Liver (tissue), 9 donors: ENCODE measurements around the gene REPS1. TPM values are rescaled to one million over a fixed set of nuclear protein-coding genes. Genes with fewer than 3 reads are reported as not detected.

ENCODE experiments used
- DNase-seq: peaks from one replicate; pipeline ENCODE4 v3.0.0-alpha.2; 2017; ENCODE audit warnings: low spot score
- H3K27ac ChIP-seq, 2 donors: one replicate each; pipeline ENCODE4 v1.7.0; 2013; ENCODE audit warnings: inconsistent platforms in 2 of 2, low read length in 2 of 2, control low read depth in 1 of 2, low read depth in 1 of 2, mild to moderate bottlenecking in 1 of 2
- H3K27me3 ChIP-seq, 4 donors: one replicate each; pipeline versions ENCODE4 v1.6.1 to v1.7.0; 2013; ENCODE audit warnings: low read length in 3 of 4, inconsistent platforms in 1 of 4, mild to moderate bottlenecking in 1 of 4, moderate library complexity in 1 of 4; ENCODE audit not compliant: control insufficient read depth in 4 of 4, insufficient read depth in 4 of 4
- H3K36me3 ChIP-seq, 4 donors: one replicate each; pipeline versions ENCODE4 v1.6.1 to v1.7.0; 2013; ENCODE audit warnings: low read length in 3 of 4, mild to moderate bottlenecking in 3 of 4, low read depth in 1 of 4, moderate library complexity in 1 of 4; ENCODE audit not compliant: control insufficient read depth in 4 of 4, insufficient read depth in 3 of 4
- H3K4me1 ChIP-seq, 4 donors: one replicate each; pipeline versions ENCODE4 v1.6.1 to v1.7.0; 2013; ENCODE audit warnings: low read length in 3 of 4, mild to moderate bottlenecking in 3 of 4, moderate library complexity in 1 of 4; ENCODE audit not compliant: control insufficient read depth in 4 of 4, insufficient read depth in 4 of 4
- H3K4me3 ChIP-seq, 3 donors: one replicate each; pipeline versions ENCODE4 v1.6.1 to v1.7.0; 2013; ENCODE audit warnings: low read length in 3 of 3, control low read depth in 1 of 3, low read depth in 1 of 3, mild to moderate bottlenecking in 1 of 3
- H3K9ac ChIP-seq, 2 donors: one replicate each; pipeline ENCODE4 v1.7.0; 2013; ENCODE audit warnings: low read length in 2 of 2, mild to moderate bottlenecking in 2 of 2, moderate library complexity in 2 of 2, control low read depth in 1 of 2, low read depth in 1 of 2
- H3K9me3 ChIP-seq, 4 donors: one replicate each; pipeline versions ENCODE4 v1.6.1 to v1.7.0; 2013; ENCODE audit warnings: low read length in 3 of 4; ENCODE audit not compliant: control insufficient read depth in 4 of 4
- EGR1 ChIP-seq, 2 donors: IDR thresholded peaks; 2 replicates each; pipeline ENCODE4 v1.6.1; 2016 to 2018; ENCODE audit warnings: antibody characterized with exemption in 2 of 2, low read depth in 2 of 2
- FOXA1 ChIP-seq: IDR thresholded peaks from 2 replicates; pipeline ENCODE4 v1.6.1; 2016; ENCODE audit warnings: antibody characterized with exemption
- FOXA2 ChIP-seq: IDR thresholded peaks from 2 replicates; pipeline ENCODE4 v1.6.1; 2016; ENCODE audit warnings: antibody characterized with exemption
- GABPA ChIP-seq, 2 donors: IDR thresholded peaks in 1 of 2; conservative IDR thresholded peaks in 1 of 2; 2 replicates each; pipeline ENCODE4 v1.6.1; 2016; ENCODE audit warnings: antibody characterized with exemption in 2 of 2, mild to moderate bottlenecking in 1 of 2, moderate library complexity in 1 of 2
- HNF4G ChIP-seq: IDR thresholded peaks from 2 replicates; pipeline ENCODE4 v1.6.1; 2016; ENCODE audit warnings: antibody characterized with exemption
- RAD21 ChIP-seq, 2 donors: IDR thresholded peaks; 2 replicates each; pipeline ENCODE4 v1.6.1; 2016; ENCODE audit warnings: antibody characterized with exemption in 2 of 2, mild to moderate bottlenecking in 2 of 2
- RXRA ChIP-seq, 2 donors: IDR thresholded peaks; 2 replicates each; pipeline ENCODE4 v1.6.1; 2017 to 2018; ENCODE audit warnings: antibody characterized with exemption in 2 of 2, mild to moderate bottlenecking in 1 of 2
- SP1 ChIP-seq: IDR thresholded peaks from 2 replicates; pipeline ENCODE4 v1.6.1; 2018; ENCODE audit warnings: antibody characterized with exemption, mild to moderate bottlenecking
- TAF1 ChIP-seq: conservative IDR thresholded peaks from 2 replicates; pipeline ENCODE4 v1.6.1; 2016; ENCODE audit warnings: antibody characterized with exemption, mild to moderate bottlenecking
- YY1 ChIP-seq: IDR thresholded peaks from 2 replicates; pipeline ENCODE4 v1.6.1; 2016; ENCODE audit warnings: antibody characterized with exemption, mild to moderate bottlenecking
- ZBTB33 ChIP-seq: IDR thresholded peaks from 2 replicates; pipeline ENCODE4 v1.6.1; 2016; ENCODE audit warnings: antibody characterized with exemption
- WGBS: extraction: QIAGEN DNeasy Blood & Tissue Kit; methylation state at CpG from one replicate; pipeline ENCODE4 v1.1.7; 2013; 5-methylcytosine and 5-hydroxymethylcytosine counted together
- polyA plus RNA-seq, 2 donors: library from polyadenylated mRNA; stranded (reverse) in 1 of 2; unstranded in 1 of 2; fragments of 200-250 nt in 1 of 2; fragments of >200 nt in 1 of 2; fragmentation: Nextera tagmentation in 1 of 2; extraction: Ambion mirVana in 1 of 2; gene quantifications; one replicate each; pipeline versions ENCODE4 v1.2.1 to v1.2.3, GENCODE V29; 2013 to 2015
- total RNA-seq, 2 donors: library from RNA; depleted of rRNA; stranded (reverse); fragments of >200 nt; gene quantifications; one replicate each; pipeline ENCODE4 v1.2.3, GENCODE V29; 2014
- TF ChIP-seq, protein P1 (sequence below): IDR thresholded peaks from 2 replicates; pipeline ENCODE4 v1.6.1; 2016; ENCODE audit warnings: antibody characterized with exemption
- TF ChIP-seq, protein P2 (sequence below): IDR thresholded peaks from 2 replicates; pipeline ENCODE4 v1.6.1; 2016; ENCODE audit warnings: antibody characterized with exemption
- TF ChIP-seq, protein P3 (sequence below): IDR thresholded peaks from 2 replicates; pipeline ENCODE4 v1.6.1; 2016; ENCODE audit warnings: antibody characterized with exemption, mild to moderate bottlenecking
- TF ChIP-seq, protein P4 (sequence below): fragments of 150-350 bp; IDR thresholded peaks from 2 replicates; pipeline ENCODE4 v1.5.1; 2017; ENCODE audit warnings: improper control_type of control experiment, low read depth, low read length; ENCODE audit not compliant: missing input control
- donor health status: healthy.
- donor health status: healthy.
- donor health status: healthy.
- donor health status: healthy.
- donor health status: healthy.

Gene REPS1
- total and polyA plus RNA-seq, 4 donors, result 12.3 to 46.4 (median 21.1) TPM

- no peak for DNase-seq
- H3K4me3 ChIP-seq, result no peak overlapping the region
- peaks cover 0 to 6% (median under 1%) of the 10 kb centered on the region in 4 donors for H3K4me1 ChIP-seq
- TF ChIP-seq, protein P1, sequence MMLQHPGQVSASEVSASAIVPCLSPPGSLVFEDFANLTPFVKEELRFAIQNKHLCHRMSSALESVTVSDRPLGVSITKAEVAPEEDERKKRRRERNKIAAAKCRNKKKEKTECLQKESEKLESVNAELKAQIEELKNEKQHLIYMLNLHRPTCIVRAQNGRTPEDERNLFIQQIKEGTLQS, result no peak
- TF ChIP-seq, protein P2, sequence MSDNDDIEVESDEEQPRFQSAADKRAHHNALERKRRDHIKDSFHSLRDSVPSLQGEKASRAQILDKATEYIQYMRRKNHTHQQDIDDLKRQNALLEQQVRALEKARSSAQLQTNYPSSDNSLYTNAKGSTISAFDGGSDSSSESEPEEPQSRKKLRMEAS, result no peak
- TF ChIP-seq, protein P3, sequence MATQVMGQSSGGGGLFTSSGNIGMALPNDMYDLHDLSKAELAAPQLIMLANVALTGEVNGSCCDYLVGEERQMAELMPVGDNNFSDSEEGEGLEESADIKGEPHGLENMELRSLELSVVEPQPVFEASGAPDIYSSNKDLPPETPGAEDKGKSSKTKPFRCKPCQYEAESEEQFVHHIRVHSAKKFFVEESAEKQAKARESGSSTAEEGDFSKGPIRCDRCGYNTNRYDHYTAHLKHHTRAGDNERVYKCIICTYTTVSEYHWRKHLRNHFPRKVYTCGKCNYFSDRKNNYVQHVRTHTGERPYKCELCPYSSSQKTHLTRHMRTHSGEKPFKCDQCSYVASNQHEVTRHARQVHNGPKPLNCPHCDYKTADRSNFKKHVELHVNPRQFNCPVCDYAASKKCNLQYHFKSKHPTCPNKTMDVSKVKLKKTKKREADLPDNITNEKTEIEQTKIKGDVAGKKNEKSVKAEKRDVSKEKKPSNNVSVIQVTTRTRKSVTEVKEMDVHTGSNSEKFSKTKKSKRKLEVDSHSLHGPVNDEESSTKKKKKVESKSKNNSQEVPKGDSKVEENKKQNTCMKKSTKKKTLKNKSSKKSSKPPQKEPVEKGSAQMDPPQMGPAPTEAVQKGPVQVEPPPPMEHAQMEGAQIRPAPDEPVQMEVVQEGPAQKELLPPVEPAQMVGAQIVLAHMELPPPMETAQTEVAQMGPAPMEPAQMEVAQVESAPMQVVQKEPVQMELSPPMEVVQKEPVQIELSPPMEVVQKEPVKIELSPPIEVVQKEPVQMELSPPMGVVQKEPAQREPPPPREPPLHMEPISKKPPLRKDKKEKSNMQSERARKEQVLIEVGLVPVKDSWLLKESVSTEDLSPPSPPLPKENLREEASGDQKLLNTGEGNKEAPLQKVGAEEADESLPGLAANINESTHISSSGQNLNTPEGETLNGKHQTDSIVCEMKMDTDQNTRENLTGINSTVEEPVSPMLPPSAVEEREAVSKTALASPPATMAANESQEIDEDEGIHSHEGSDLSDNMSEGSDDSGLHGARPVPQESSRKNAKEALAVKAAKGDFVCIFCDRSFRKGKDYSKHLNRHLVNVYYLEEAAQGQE, result no peak
- TF ChIP-seq ZBTB33 (no peak), YY1 (no peak), RAD21 (IDR thresholded peaks at IDR 0.05) (no peak), HNF4G (no peak), TAF1 (no peak), FOXA2 (no peak), SP1 (no peak), RXRA (IDR thresholded peaks at IDR 0.05) (no peak), FOXA1 (no peak)
- H3K27ac ChIP-seq, result no peak overlapping the region
- 86% methylated on average over 1 of the region's 1 CpG for WGBS
- H3K9me3 ChIP-seq, result no peaks in the 10 kb centered on the region
- peaks cover 5 to 20% (median 7%) of the 10 kb centered on the region in 4 donors for H3K36me3 ChIP-seq
- no peak overlapping the region for H3K9ac ChIP-seq
- no peaks in the 10 kb centered on the region for H3K27me3 ChIP-seq
Observed at GRCh38 chr6:138944412-138944811, 43.6 kb downstream of the REPS1 start.

- WGBS, result 98% methylated on average over 2 of the region's 2 CpGs
- DNase-seq, result no peak
Observed at GRCh38 chr6:138943089-138943625, 44.9 kb downstream of the REPS1 start.

More at GRCh38 chr6:138943089-138943625, 44.9 kb downstream of the REPS1 start:
- Histone ChIP-seq H3K27me3 (no peaks in the 10 kb centered on the region), H3K9me3 (no peaks in the 10 kb centered on the region), H3K27ac (no peak overlapping the region), H3K36me3 (peaks cover 6 to 24% (median 7%) of the 10 kb centered on the region in 4 donors), H3K4me1 (no peaks in the 10 kb centered on the region), H3K9ac (no peak overlapping the region), H3K4me3 (no peak overlapping the region)
- no peak for TF ChIP-seq GABPA (IDR thresholded peaks at IDR 0.05 in 1 of 2, conservative IDR thresholded peaks at IDR 0.05 in 1 of 2)
- TF ChIP-seq FOXA1, result no peak
- TF ChIP-seq, protein P3, result no peak
- TF ChIP-seq, protein P4, sequence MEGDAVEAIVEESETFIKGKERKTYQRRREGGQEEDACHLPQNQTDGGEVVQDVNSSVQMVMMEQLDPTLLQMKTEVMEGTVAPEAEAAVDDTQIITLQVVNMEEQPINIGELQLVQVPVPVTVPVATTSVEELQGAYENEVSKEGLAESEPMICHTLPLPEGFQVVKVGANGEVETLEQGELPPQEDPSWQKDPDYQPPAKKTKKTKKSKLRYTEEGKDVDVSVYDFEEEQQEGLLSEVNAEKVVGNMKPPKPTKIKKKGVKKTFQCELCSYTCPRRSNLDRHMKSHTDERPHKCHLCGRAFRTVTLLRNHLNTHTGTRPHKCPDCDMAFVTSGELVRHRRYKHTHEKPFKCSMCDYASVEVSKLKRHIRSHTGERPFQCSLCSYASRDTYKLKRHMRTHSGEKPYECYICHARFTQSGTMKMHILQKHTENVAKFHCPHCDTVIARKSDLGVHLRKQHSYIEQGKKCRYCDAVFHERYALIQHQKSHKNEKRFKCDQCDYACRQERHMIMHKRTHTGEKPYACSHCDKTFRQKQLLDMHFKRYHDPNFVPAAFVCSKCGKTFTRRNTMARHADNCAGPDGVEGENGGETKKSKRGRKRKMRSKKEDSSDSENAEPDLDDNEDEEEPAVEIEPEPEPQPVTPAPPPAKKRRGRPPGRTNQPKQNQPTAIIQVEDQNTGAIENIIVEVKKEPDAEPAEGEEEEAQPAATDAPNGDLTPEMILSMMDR, result no peak
- TF ChIP-seq FOXA2, result no peak
- TF ChIP-seq EGR1 (IDR thresholded peaks at IDR 0.05; ENCODE audit: low read depth in 2 of 2), result no peak
- TF ChIP-seq HNF4G, result no peak
- no peak for TF ChIP-seq TAF1
- TF ChIP-seq, protein P2, result no peak
- no peak for TF ChIP-seq ZBTB33
